B cell (primary cell): Measurements from ENCODE around the gene CDKN1A.

Experiments
- CTCF ChIP-seq: fragments of 200-600 bp; IDR thresholded peaks from one replicate; pipeline ENCODE4 v1.8.0; 2022; ENCODE audit warnings: antibody characterized with exemption, mild to moderate bottlenecking
- EZH2 ChIP-seq: IDR thresholded peaks from 2 replicates; pipeline ENCODE4 v1.6.1; 2012; ENCODE audit warnings: borderline replicate concordance, low read depth, mild to moderate bottlenecking, moderate library complexity, low read length; ENCODE audit not compliant: insufficient read depth, poor library complexity, severe bottlenecking

GRCh38 chr6:36716476-36717093 is 38.1 kb downstream of the CDKN1A start:
- TF ChIP-seq CTCF (no peak), EZH2 (no peak)
